Measurements from ENCODE around the gene REXO4.

GRCh38 chr9:133437753-133438531 is 20.1 kb upstream of the REXO4 start:
- TF ChIP-seq CTCF (IDR thresholded peaks at IDR 0.05; ENCODE audit: low read depth, low read length) (no peak), MAX (IDR thresholded peaks at IDR 0.05; ENCODE audit: low read depth, low read length) (no peak)
